Muscle layer of colon (tissue), 2 donors: Measurements from ENCODE around the gene MYO1H.
"Not testable (repeated sequence)": the region's sequence is repeated elsewhere in the genome, so short reads cannot be mapped to it uniquely, and the experiment has no call there.

Experiments
- H3K27ac ChIP-seq: one replicate; pipeline ENCODE4 v1.7.0; 2013; ENCODE audit warnings: low read depth, mild to moderate bottlenecking, low read length, moderate library complexity
- H3K27me3 ChIP-seq, 2 donors: one replicate each; pipeline ENCODE4 v1.7.0; 2013; ENCODE audit warnings: low read length in 2 of 2, mild to moderate bottlenecking in 2 of 2; ENCODE audit not compliant: insufficient read depth in 2 of 2, control insufficient read depth in 1 of 2
- H3K36me3 ChIP-seq: one replicate; pipeline ENCODE4 v1.7.0; 2013; ENCODE audit warnings: mild to moderate bottlenecking, low read length; ENCODE audit not compliant: insufficient read depth
- H3K4me1 ChIP-seq: one replicate; pipeline ENCODE4 v1.7.0; 2013; ENCODE audit warnings: mild to moderate bottlenecking, low read length; ENCODE audit not compliant: insufficient read depth
- H3K4me3 ChIP-seq, 2 donors: one replicate each; pipeline ENCODE4 v1.7.0; 2013; ENCODE audit warnings: low read length in 2 of 2, low read depth in 1 of 2, mild to moderate bottlenecking in 1 of 2, moderate library complexity in 1 of 2
- H3K9ac ChIP-seq: one replicate; pipeline ENCODE4 v1.7.0; 2013; ENCODE audit warnings: low read length
- H3K9me3 ChIP-seq: one replicate; pipeline ENCODE4 v1.7.0; 2013; ENCODE audit warnings: mild to moderate bottlenecking, low read length
- donor health status: abdominal sarcoma.
- donor health status: Adenocarcinoma of cecum.

The MYO1H gene

GRCh38 chr12:109423392-109423791 is 75.7 kb downstream of the MYO1H start:
- Histone ChIP-seq H3K27ac (no peak overlapping the region), H3K9me3 (no peaks in the 10 kb centered on the region), H3K9ac (no peak overlapping the region), H3K27me3 (no peaks in the 10 kb centered on the region), H3K4me3 (no peak overlapping the region), H3K4me1 (no peaks in the 10 kb centered on the region), H3K36me3 (no peaks in the 10 kb centered on the region)

DNA sequence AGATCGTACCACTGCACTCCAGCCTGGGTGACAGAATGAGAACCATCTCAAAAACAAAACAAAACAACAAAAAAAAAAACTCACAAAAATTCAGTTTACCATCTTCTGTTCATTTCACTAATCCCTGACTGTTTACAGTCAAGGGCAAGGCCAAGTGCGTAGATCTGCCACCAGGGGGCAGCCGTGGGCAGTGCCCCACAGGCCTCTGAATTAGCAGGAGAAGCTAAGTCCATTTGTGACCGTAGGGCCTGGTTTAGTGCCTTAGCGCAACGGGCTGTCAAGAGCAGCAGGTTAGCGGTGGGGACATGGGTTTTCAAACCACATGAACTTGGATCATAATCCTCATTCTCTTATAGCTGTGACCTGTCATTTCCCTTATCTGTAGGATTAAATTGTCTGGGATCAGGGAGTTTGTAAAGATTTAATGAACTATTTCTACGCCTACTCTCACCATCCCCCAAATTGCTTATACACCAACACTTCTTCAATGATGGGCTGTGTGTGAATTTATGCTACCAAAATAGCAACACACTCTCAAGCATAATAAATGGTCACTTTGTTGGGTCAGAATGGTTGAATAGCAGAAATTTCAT is 80.4 kb downstream of the MYO1H start:
- no peaks in the 10 kb centered on the region for H3K36me3 ChIP-seq
- peaks cover 5% of the 10 kb centered on the region for H3K4me1 ChIP-seq
- H3K9me3 ChIP-seq: no peaks in the 10 kb centered on the region
- H3K9ac ChIP-seq: no peak overlapping the region
- H3K4me3 ChIP-seq: no peak overlapping the region
- H3K27me3 ChIP-seq: no peaks in the 10 kb centered on the region
- H3K27ac ChIP-seq: no peak overlapping the region

- peaks cover 11% of the 10 kb centered on the region for H3K4me1 ChIP-seq
- H3K9me3 ChIP-seq, H3K36me3 ChIP-seq, H3K27ac ChIP-seq, H3K9ac ChIP-seq, H3K27me3 ChIP-seq, H3K4me3 ChIP-seq: not testable (repeated sequence)
Measured at GRCh38 chr12:109428804-109429203, 81.1 kb downstream of the MYO1H start.

DNA sequence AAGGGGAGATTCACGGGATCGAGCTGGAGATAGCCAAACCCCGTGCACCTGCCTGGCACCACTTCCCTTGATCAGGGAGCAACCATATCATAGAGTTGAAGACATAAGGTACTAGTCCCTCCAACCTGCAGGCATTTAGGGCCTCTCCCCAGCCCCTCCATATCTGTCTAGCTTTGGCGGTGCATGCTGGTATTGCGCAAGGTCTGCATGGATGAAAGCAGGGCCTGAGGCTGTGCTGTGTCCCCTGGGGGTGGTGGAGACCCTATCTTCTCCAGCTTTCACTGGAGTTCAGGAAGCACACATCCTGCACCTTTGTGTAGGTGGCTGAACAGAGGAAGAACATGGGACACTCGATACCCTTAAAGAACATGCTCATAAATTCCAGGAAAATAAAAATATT is 82.5 kb downstream of the MYO1H start:
- H3K27me3 ChIP-seq: no peaks in the 10 kb centered on the region
- no peak overlapping the region for H3K4me3 ChIP-seq
- H3K9ac ChIP-seq: no peak overlapping the region
- H3K9me3 ChIP-seq: no peaks in the 10 kb centered on the region
- no peaks in the 10 kb centered on the region for H3K36me3 ChIP-seq
- no peak overlapping the region for H3K27ac ChIP-seq
- H3K4me1 ChIP-seq: peaks cover 11% of the 10 kb centered on the region

DNA sequence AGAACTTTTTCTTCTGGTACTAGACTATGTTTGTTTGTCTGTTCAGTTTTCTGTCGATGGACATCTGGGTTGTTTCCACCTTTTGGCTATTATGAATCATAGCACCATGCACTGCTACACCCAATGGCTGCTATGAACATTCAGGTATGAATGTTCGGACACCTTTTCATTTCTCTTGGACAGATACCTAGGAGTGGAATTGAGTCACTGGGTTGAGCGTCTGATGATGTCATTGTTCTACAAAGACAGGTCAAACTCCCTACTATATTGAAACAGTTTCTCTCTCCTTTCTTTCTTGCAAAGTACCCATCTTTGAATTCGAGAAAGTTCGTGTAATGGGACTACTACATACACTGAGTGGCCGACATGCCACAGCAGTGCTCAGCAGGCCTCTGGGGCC is 84.7 kb downstream of the MYO1H start:
- no peak overlapping the region for H3K27ac ChIP-seq
- H3K9ac ChIP-seq: no peak overlapping the region
- H3K27me3 ChIP-seq: no peaks in the 10 kb centered on the region
- H3K4me3 ChIP-seq: no peak overlapping the region
- H3K4me1 ChIP-seq: peaks cover 11% of the 10 kb centered on the region
- no peaks in the 10 kb centered on the region for H3K36me3 ChIP-seq
- no peaks in the 10 kb centered on the region for H3K9me3 ChIP-seq

DNA sequence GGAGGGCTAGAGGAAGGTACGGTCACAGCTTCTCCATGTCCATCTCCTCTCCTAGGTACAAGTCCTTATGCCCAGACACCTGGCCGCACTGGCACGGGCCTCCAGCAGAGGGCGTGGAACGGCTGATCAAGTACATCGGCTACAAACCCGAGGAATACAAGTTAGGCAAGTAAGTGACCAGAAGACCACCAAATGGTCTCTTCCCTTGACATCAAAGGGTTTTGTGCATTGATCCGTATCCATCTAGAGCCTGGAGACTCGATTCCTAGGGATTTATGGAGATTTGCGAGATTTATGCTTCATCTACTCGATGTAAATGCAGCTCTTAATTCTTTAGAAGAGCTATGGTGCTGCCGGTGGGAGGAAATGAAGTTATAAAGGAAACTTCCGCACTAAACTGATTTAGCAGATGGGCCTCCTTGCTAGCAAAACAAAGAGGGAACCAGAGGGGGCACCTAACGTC is 85.2 kb downstream of the MYO1H start:
- H3K4me3 ChIP-seq: no peak overlapping the region
- H3K4me1 ChIP-seq: peaks cover 11% of the 10 kb centered on the region
- no peak overlapping the region for H3K27ac ChIP-seq
- H3K36me3 ChIP-seq: no peaks in the 10 kb centered on the region
- no peaks in the 10 kb centered on the region for H3K9me3 ChIP-seq
- H3K9ac ChIP-seq: peak overlapping the region; percentile 3
- no peaks in the 10 kb centered on the region for H3K27me3 ChIP-seq

DNA sequence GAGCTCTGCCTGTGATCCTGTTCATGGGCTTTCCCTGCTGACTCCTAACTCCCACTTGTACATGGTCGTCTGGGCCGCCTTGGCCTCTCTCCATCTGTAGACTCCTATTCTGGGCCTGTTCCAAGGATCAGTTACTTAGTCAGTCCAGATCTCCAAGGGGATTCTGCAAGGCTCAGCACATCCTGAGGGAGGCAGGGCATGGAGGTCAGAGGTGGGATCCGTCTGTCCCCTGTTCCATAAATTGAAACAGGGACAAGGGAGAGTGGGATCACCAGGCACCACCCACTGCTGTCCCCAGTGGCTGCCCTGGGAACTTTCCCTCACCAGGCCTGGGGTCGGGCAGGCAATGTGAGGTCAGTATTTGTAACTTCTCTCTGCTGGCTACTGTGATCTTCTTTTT is 85.9 kb downstream of the MYO1H start:
- Histone ChIP-seq H3K36me3 (no peaks in the 10 kb centered on the region), H3K27me3 (no peaks in the 10 kb centered on the region), H3K9me3 (no peaks in the 10 kb centered on the region), H3K4me3 (no peak overlapping the region), H3K27ac (no peak overlapping the region), H3K4me1 (peaks cover 11% of the 10 kb centered on the region), H3K9ac (peak overlapping the region; percentile 3)

DNA sequence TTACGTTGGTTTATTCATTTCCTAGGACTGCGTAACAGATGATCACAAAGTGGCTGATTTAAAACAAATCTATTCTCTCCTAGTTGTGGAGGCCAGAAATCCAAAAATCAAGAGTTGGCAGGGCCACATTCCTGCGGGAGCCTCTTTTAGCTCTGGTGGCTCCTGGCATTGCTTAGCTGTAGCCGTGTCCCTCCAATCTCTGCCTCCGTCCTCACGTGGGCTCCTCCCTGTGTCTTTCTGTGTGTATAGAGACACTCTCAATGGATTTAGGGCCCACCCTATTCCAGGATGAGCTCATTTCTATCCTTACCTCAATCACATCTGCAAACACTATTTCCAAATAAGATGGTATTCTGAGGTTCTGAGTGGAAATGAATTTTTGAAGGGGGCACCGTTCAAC is 86.9 kb downstream of the MYO1H start:
- no peaks in the 10 kb centered on the region for H3K27me3 ChIP-seq
- H3K4me3 ChIP-seq: no peak overlapping the region
- no peak overlapping the region for H3K9ac ChIP-seq
- no peaks in the 10 kb centered on the region for H3K9me3 ChIP-seq
- no peaks in the 10 kb centered on the region for H3K36me3 ChIP-seq
- H3K4me1 ChIP-seq: peaks cover 11% of the 10 kb centered on the region
- H3K27ac ChIP-seq: no peak overlapping the region

GRCh38 chr12:109435428-109436187 is 87.9 kb downstream of the MYO1H start:
- Histone ChIP-seq H3K27ac (no peak overlapping the region), H3K9me3 (no peaks in the 10 kb centered on the region), H3K4me1 (peaks cover 11% of the 10 kb centered on the region), H3K36me3 (no peaks in the 10 kb centered on the region), H3K9ac (no peak overlapping the region), H3K27me3 (no peaks in the 10 kb centered on the region), H3K4me3 (no peak overlapping the region)

DNA sequence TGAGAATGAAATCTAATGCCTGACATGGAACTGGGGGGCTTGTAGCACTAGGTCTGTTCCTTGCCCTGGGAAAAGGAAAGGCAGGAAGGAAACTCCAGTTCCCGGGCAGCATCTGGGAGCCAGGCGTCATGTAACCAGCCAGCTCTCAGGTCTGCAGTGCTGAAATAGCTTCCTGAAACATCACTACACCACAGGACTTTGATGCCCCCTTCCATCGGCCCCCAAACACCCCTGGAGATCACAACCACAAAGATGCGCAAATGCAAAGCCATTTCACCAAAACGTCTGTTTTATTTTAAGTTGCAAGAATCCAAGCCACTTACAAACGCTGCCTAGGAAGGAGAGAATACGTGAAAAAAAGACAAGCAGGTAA is 88.5 kb downstream of the MYO1H start:
- Histone ChIP-seq H3K27me3 (no peaks in the 10 kb centered on the region), H3K9me3 (no peaks in the 10 kb centered on the region), H3K4me3 (no peak overlapping the region), H3K36me3 (no peaks in the 10 kb centered on the region), H3K9ac (no peak overlapping the region), H3K4me1 (peaks cover 11% of the 10 kb centered on the region), H3K27ac (no peak overlapping the region)

- Histone ChIP-seq H3K36me3 (peaks cover 8% of the 10 kb centered on the region), H3K9me3 (no peaks in the 10 kb centered on the region), H3K4me1 (no peaks in the 10 kb centered on the region), H3K4me3 (no peak overlapping the region), H3K9ac (no peak overlapping the region), H3K27me3 (no peaks in the 10 kb centered on the region), H3K27ac (no peak overlapping the region)
Measured at GRCh38 chr12:109439181-109439580, 91.5 kb downstream of the MYO1H start.

DNA sequence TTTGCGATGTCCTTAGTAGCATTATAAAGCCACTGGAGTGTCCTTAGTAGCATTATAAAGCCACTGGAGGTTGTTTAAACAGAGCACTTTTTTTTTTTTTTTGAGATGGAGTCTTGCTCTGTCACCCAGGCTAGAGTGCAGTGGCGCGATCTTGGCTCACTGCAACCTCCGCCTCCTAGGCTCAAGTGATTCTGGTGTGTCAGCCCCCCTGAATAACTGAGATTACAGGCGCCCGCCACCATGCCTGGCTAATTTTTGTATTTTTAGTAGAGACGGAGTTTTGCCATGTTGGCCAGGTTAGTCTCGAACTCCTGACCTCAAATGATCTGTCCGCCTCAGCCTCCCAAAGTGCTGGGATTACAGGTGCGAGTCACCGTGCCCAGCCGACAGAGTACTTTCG is 92.3 kb downstream of the MYO1H start:
- H3K27me3 ChIP-seq, H3K27ac ChIP-seq, H3K4me3 ChIP-seq, H3K36me3 ChIP-seq, H3K4me1 ChIP-seq, H3K9ac ChIP-seq, H3K9me3 ChIP-seq: not testable (repeated sequence)
